Vagina (tissue), 2 donors: ENCODE data around the gene VMAC. TPM values are rescaled to one million over a fixed set of nuclear protein-coding genes. Genes with fewer than 3 reads are reported as not detected.

Source experiments
- DNase-seq, 2 donors: peaks; one replicate each; pipeline ENCODE4 v3.0.0-alpha.2; 2017; ENCODE audit errors: extremely low spot score in 2 of 2
- H3K27ac ChIP-seq: fragments of 200-600 bp; sonication (generic); one replicate; pipeline ENCODE4 v1.5.1; 2019
- H3K27me3 ChIP-seq: fragments of 200-600 bp; sonication (generic); one replicate; pipeline ENCODE4 v1.5.1; 2019
- H3K36me3 ChIP-seq, 2 donors: fragments of 200-600 bp; sonication (generic); one replicate each; pipeline ENCODE4 v1.5.1; 2017 to 2019
- H3K4me1 ChIP-seq: fragments of 200-600 bp; sonication (generic); one replicate; pipeline ENCODE4 v1.5.1; 2019
- H3K4me3 ChIP-seq, 2 donors: fragments of 200-600 bp; sonication (generic); 1 replicate in 1 of 2; 2 replicates in 1 of 2; pipeline ENCODE4 v1.5.1; 2016 to 2019
- H3K9me3 ChIP-seq: fragments of 200-600 bp; sonication (generic); one replicate; pipeline ENCODE4 v1.5.1; 2019
- CTCF ChIP-seq, 3 experiments: fragments of 450-650 bp in 2 of 3; fragments of 200-600 bp in 1 of 3; sonication (generic) in 1 of 3; IDR thresholded peaks; one replicate each; pipeline ENCODE4 v1.5.1; 2017 to 2019; ENCODE audit warnings: antibody characterized with exemption in 3 of 3, mild to moderate bottlenecking in 2 of 3, moderate library complexity in 2 of 3
- POLR2A ChIP-seq, 2 donors: fragments of 450-650 bp; IDR thresholded peaks; one replicate each; pipeline ENCODE4 v1.6.1; 2017; ENCODE audit warnings: antibody characterized with exemption in 2 of 2, mild to moderate bottlenecking in 2 of 2, moderate library complexity in 2 of 2
- POLR2AphosphoS5 ChIP-seq, 2 donors: sonication (generic); formaldehyde crosslinking; IDR thresholded peaks; one replicate each; pipeline ENCODE4 v1.9.0; 2017; ENCODE audit warnings: antibody characterized with exemption in 2 of 2, mild to moderate bottlenecking in 2 of 2, low read depth in 1 of 2; ENCODE audit not compliant: insufficient read depth in 1 of 2
- intact Hi-C: fragments of 100-400 bp; cut with DNase I; formaldehyde crosslinking; loops from one replicate; pipeline ENCODE4 v1.15.1; 2023
- total RNA-seq: library from RNA; depleted of rRNA; stranded (reverse); fragments of >200 nt; gene quantifications from one replicate; pipeline ENCODE4 v1.2.3, GENCODE V29; 2016

Gene VMAC
- total RNA-seq, 1 donor from 2014 or later, result 7.9 TPM

- TF ChIP-seq POLR2AphosphoS5 (IDR thresholded peaks at IDR 0.05; ENCODE audit: insufficient read depth in 1 of 2, low read depth in 1 of 2), result no peak
- no peak for TF ChIP-seq POLR2A (IDR thresholded peaks at IDR 0.05)
- no peak for TF ChIP-seq CTCF (IDR thresholded peaks at IDR 0.05)
- peaks cover 0 to 40% of the 10 kb centered on the region in 2 donors for H3K36me3 ChIP-seq
- peaks cover 32% of the 10 kb centered on the region for H3K4me1 ChIP-seq
- H3K27me3 ChIP-seq, result no peaks in the 10 kb centered on the region
- intact Hi-C loops, result no loop called here
- DNase-seq, result no peak
- no peak overlapping the region for H3K4me3 ChIP-seq
- peak overlapping the region; percentile 67 for H3K27ac ChIP-seq
- H3K9me3 ChIP-seq, result no peaks in the 10 kb centered on the region
These were observed 29.4 kb downstream of the VMAC start for GRCh38 chr19:5934069-5934401.

- no peaks in the 10 kb centered on the region for H3K9me3 ChIP-seq
- TF ChIP-seq CTCF (IDR thresholded peaks at IDR 0.05) (no peak), POLR2AphosphoS5 (IDR thresholded peaks at IDR 0.05; ENCODE audit: insufficient read depth in 1 of 2, low read depth in 1 of 2) (peak; percentile 38 to 74)
- no peaks in the 10 kb centered on the region for H3K27me3 ChIP-seq
- intact Hi-C loops, result no loop called here
- peak in 1 of 2 donors; percentile 95 for DNase-seq
- H3K27ac ChIP-seq, result peak overlapping the region; percentile 67
- peaks cover 0 to 31% of the 10 kb centered on the region in 2 donors for H3K36me3 ChIP-seq
- H3K4me3 ChIP-seq, result no peak overlapping the region
- peaks cover 32% of the 10 kb centered on the region for H3K4me1 ChIP-seq
These were observed 30.3 kb downstream of the VMAC start for GRCh38 chr19:5934774-5935472.

- no peak for DNase-seq
- Histone ChIP-seq H3K27me3 (no peaks in the 10 kb centered on the region), H3K4me3 (no peak overlapping the region)
These were observed 31.0 kb downstream of the VMAC start for GRCh38 chr19:5935473-5936291.

GRCh38 chr19:5936292-5936592, 31.6 kb downstream of the VMAC start:
- H3K4me3 ChIP-seq, result no peak overlapping the region
- no peak for DNase-seq
- TF ChIP-seq POLR2A (IDR thresholded peaks at IDR 0.05) (no peak), CTCF (IDR thresholded peaks at IDR 0.05) (no peak), POLR2AphosphoS5 (IDR thresholded peaks at IDR 0.05; ENCODE audit: insufficient read depth in 1 of 2, low read depth in 1 of 2) (no peak)
- H3K36me3 ChIP-seq, result peaks cover 0 to 28% of the 10 kb centered on the region in 2 donors
- H3K4me1 ChIP-seq, result peaks cover 32% of the 10 kb centered on the region
- peak overlapping the region; percentile 67 for H3K27ac ChIP-seq
- intact Hi-C loops, result no loop called here
- H3K9me3 ChIP-seq, result no peaks in the 10 kb centered on the region
- no peaks in the 10 kb centered on the region for H3K27me3 ChIP-seq

More at GRCh38 chr19:5935473-5936291, 31.0 kb downstream of the VMAC start:
- no peaks in the 10 kb centered on the region for H3K9me3 ChIP-seq
- TF ChIP-seq CTCF (IDR thresholded peaks at IDR 0.05), result no peak
- no peak for TF ChIP-seq POLR2A (IDR thresholded peaks at IDR 0.05)
- TF ChIP-seq POLR2AphosphoS5 (IDR thresholded peaks at IDR 0.05; ENCODE audit: insufficient read depth in 1 of 2, low read depth in 1 of 2), result peak in 1 of 2 donors; percentile 30
- intact Hi-C loops, result no loop called here
- peak overlapping the region; percentile 67 for H3K27ac ChIP-seq
- peaks cover 32% of the 10 kb centered on the region for H3K4me1 ChIP-seq
- H3K36me3 ChIP-seq, result peaks cover 0 to 28% of the 10 kb centered on the region in 2 donors

GRCh38 chr19:5937550-5937949, 32.9 kb downstream of the VMAC start:
- Histone ChIP-seq H3K9me3 (no peaks in the 10 kb centered on the region), H3K4me3 (no peak overlapping the region), H3K27ac (no peak overlapping the region), H3K4me1 (peaks cover 32% of the 10 kb centered on the region), H3K36me3 (peaks cover 0 to 18% of the 10 kb centered on the region in 2 donors), H3K27me3 (no peaks in the 10 kb centered on the region)
- no peak for DNase-seq
- TF ChIP-seq POLR2AphosphoS5 (IDR thresholded peaks at IDR 0.05; ENCODE audit: insufficient read depth in 1 of 2, low read depth in 1 of 2) (no peak), CTCF (IDR thresholded peaks at IDR 0.05) (no peak), POLR2A (IDR thresholded peaks at IDR 0.05) (no peak)
- intact Hi-C loops, result no loop called here
